GM12873 (cell line): ENCODE results near the gene GABRG3.

Experiments
- CTCF ChIP-seq: IDR thresholded peaks from 2 replicates; pipeline ENCODE4 v1.5.1; 2012; ENCODE audit warnings: low read depth, mild to moderate bottlenecking, moderate library complexity, low read length, control low read depth; ENCODE audit not compliant: insufficient read depth; ENCODE audit errors: missing control alignments

GABRG3 gene

GRCh38 chr15:26996250-26996649 lies 25.3 kb downstream of the GABRG3 start:
- TF ChIP-seq CTCF, result no peak

- peak; percentile 67 for TF ChIP-seq CTCF
These were observed 46.3 kb downstream of the GABRG3 start for GRCh38 chr15:27017168-27017809.

- TF ChIP-seq CTCF, result no peak
These were observed 48.7 kb downstream of the GABRG3 start for GRCh38 chr15:27019687-27020086.

GRCh38 chr15:27025481-27025966 lies 54.5 kb downstream of the GABRG3 start:
- no peak for TF ChIP-seq CTCF

GRCh38 chr15:27027229-27027628 lies 56.2 kb downstream of the GABRG3 start:
- no peak for TF ChIP-seq CTCF

GRCh38 chr15:27028858-27029477 lies 58.0 kb downstream of the GABRG3 start:
- TF ChIP-seq CTCF, result no peak

GRCh38 chr15:27036210-27036609 lies 65.2 kb downstream of the GABRG3 start:
- TF ChIP-seq CTCF, result no peak
